ENCODE results near the gene COA4.
"Not testable (repeated sequence)": the region's sequence is repeated elsewhere in the genome, so short reads cannot be mapped to it uniquely, and the experiment has no call there.

COA4 gene

GRCh38 chr11:73876424-73877310 lies at the start of gene COA4, which contains the start of gene PAAF1:
Gene COA4, minus strand, starts transcription at chr11:73876846. Its CDS starts 3,468 bp downstream, at chr11:73873378.
Gene PAAF1, plus strand, starts transcription at chr11:73876999. Its CDS starts 23 bp downstream, at chr11:73877022.
- peak; percentile 80 to 81 (median 81) for DNase-seq (ENCODE audit: low read depth in 3 of 3, low spot score in 1 of 3)

- no peak for DNase-seq (ENCODE audit: low read depth in 3 of 3, low spot score in 1 of 3)
Measured at GRCh38 chr11:73921180-73921579, 44.5 kb upstream of the COA4 start.

- no peak for DNase-seq (ENCODE audit: low read depth in 3 of 3, low spot score in 1 of 3)
Measured at GRCh38 chr11:73916435-73916834, 39.8 kb upstream of the COA4 start.

GRCh38 chr11:73914284-73914683 lies 37.6 kb upstream of the COA4 start:
- no peak for DNase-seq (ENCODE audit: low read depth in 3 of 3, low spot score in 1 of 3)

- DNase-seq (ENCODE audit: low read depth in 3 of 3, low spot score in 1 of 3): no peak
Measured at GRCh38 chr11:73913472-73913871, 36.8 kb upstream of the COA4 start.

DNA sequence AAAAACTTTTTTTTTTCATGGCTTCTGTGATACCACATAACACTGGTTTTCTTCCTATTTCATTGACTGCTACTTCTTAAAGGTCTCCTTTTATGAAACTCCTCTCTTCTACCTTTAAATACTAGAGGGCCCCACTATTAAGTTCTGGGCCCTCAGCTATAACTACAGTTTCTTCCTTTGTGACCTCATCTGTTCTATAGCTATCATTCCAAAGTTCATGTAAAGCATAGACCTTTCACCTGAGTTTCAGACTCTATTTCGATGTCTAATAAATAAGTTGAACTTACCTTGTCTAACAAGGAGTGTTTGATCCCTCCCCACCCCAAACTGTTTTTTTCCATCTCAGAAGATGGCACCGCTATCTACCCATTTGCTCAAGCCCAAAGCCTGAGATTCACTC lies 35.4 kb upstream of the COA4 start:
- no peak for DNase-seq (ENCODE audit: low read depth in 3 of 3, low spot score in 1 of 3)

- no peak for DNase-seq (ENCODE audit: low read depth in 3 of 3, low spot score in 1 of 3)
Measured at GRCh38 chr11:73907191-73907590, 30.5 kb upstream of the COA4 start.

DNA sequence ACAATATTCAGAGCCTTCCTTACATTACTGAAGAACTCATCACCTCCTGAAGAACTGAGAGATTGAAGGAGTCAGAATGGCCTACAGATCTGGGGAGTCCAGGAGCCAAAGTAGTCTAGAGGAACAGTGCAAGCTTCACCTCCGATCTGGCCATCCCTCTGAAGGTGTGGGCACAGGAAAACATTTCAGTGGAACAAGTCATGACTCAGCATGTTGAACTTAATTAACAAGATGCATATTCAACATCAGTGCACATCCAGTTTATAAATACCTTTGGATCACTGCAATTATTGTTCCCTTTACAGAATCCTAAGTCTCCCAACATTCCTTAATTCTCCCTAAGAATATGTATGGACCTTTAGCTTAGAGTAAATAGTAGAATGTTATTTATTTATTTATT lies 25.7 kb upstream of the COA4 start:
- no peak for DNase-seq (ENCODE audit: low read depth in 3 of 3, low spot score in 1 of 3)

- no peak for DNase-seq (ENCODE audit: low read depth in 3 of 3, low spot score in 1 of 3)
Measured at GRCh38 chr11:73894725-73895335, 18.2 kb upstream of the COA4 start.

- DNase-seq (ENCODE audit: low read depth in 3 of 3, low spot score in 1 of 3): no peak
Measured at GRCh38 chr11:73893041-73893440, 16.4 kb upstream of the COA4 start.

DNA sequence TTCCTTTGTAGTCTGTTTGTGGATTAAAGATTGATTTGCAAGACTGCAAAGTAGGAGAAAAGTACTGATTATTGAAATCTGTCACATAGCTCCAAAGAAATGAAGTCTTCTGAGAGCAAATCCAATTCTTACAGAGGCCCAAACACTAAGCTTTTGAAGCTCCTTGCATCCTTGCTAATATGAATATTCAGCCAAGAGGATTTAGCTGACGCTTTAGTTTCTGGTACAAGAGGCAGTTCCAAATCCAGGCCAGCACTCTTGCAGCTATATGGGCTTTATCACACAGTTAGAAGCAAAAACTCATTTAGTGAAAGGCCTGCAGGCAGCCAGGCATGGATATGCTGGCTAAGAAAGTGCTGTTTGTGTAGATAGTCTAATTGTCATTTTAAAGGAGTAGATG lies 12.9 kb upstream of the COA4 start:
- no peak for DNase-seq (ENCODE audit: low read depth in 3 of 3, low spot score in 1 of 3)

DNA sequence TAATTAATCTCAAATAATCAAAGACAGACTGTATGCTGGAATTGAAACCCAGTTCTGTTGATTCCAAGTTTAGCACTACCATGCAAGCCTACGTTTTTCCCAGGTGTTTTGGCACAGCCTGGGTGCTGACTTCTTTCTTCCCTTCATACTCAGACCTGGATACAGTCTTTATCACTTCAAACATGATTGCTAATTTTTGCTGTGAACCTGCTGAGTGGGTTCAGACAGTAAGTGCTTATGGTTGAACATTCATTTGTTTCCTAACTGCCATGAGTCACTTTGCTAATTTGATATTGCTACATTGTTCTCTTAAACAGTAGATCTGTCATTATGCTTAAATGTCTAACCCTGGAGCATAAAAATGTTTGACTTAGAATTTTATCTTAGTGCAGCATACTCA lies 12.4 kb upstream of the COA4 start:
- DNase-seq (ENCODE audit: low read depth in 3 of 3, low spot score in 1 of 3): no peak

DNA sequence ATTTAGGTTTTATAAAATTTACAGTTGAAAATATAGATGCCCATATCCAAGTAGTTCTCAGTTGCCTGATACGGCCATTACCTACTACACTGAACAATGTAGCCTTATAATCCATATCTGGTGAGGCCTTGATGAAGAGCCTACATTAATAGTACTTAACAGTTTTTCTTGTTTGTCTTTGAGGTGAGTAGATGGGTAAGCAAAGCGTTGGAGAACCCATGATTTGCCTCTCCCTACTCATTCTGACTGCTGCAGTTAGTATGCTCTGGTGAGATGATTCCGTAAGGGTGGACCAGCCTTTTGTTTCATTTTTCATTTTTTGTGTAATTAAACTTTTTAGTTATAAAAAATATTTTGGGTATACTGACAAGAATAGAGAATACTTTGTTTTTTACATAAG lies 11.6 kb upstream of the COA4 start:
- DNase-seq (ENCODE audit: low read depth in 3 of 3, low spot score in 1 of 3): no peak

GRCh38 chr11:73883856-73884255 lies 7.2 kb upstream of the COA4 start:
- no peak for DNase-seq (ENCODE audit: low read depth in 3 of 3, low spot score in 1 of 3)

- DNase-seq (ENCODE audit: low read depth in 3 of 3, low spot score in 1 of 3): not testable (repeated sequence)
Measured at GRCh38 chr11:73880449-73880848, 3.8 kb upstream of the COA4 start.

GRCh38 chr11:73878771-73879170 lies 2.1 kb upstream of the COA4 start:
- DNase-seq (ENCODE audit: low read depth in 3 of 3, low spot score in 1 of 3): no peak

GRCh38 chr11:73875840-73876239 lies 806 bp downstream of the COA4 start:
- DNase-seq (ENCODE audit: low read depth in 3 of 3, low spot score in 1 of 3): no peak

DNA sequence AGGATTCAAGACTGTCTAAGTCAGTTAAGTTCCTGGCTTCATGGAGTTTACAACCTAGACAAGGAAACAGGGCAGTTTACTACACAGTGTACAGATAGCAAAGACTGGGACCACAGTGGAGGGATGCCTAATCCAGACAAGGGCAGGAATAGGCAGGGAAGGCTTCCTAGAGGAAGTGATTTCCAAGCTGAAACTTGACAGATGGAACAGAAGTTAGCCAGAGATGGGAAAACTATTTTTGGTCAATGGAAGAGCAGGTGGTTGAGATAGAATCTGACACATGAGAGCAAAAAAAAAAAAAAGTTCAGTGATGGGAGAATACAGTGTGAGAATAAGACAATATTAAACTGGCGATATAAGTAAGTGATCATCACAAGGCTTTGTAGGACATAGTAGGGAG lies 1.3 kb downstream of the COA4 start:
- DNase-seq (ENCODE audit: low read depth in 3 of 3, low spot score in 1 of 3): no peak

DNA sequence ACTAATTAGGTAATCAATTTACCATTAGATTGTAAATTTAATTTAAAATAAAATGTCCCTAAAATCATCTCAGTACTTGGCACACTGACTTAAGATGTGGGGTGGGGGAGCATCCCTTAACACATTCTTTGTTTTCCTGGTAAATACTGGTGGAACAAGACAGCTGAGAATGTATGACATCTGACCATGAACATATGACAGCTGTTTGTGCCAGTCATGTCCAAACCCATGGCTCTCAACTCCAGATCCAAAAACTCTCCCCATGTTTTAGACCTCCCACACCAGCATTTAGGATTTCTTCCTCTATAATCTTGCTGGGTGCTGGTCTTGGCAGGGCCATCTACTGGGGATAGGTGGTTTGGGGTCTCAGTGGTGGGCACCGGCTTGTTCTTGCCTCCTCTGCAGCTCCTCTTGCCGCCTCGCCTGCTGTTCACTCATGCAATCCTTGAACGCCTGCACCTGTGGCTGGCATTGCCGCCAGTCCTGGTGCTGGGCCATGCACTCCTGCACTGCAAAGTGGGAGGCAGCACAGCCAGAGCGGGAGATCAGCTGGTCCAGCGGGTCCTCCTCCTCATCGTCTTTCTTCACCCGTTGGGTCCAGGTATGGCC lies 3.8 kb downstream of the COA4 start:
- DNase-seq (ENCODE audit: low read depth in 3 of 3, low spot score in 1 of 3): no peak

DNA sequence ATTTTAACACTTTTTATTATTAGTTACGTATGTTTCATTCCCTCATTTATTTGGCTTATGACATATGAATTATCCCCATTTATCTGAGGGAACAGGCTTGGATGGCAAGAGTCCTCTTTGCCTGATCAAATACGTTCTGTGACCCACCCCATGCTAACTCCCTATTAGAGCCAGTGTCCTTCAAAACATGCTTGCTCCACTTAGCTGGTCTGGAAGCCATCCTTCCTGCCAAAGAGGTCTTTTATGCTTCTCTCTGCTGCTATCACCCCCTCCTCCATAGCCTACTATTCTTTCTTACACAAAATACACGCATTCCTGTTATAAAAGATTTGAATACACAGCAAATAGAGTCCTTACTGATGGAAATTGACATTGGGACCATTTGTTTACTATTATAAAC lies 6.4 kb downstream of the COA4 start:
- no peak for DNase-seq (ENCODE audit: low read depth in 3 of 3, low spot score in 1 of 3)

DNA sequence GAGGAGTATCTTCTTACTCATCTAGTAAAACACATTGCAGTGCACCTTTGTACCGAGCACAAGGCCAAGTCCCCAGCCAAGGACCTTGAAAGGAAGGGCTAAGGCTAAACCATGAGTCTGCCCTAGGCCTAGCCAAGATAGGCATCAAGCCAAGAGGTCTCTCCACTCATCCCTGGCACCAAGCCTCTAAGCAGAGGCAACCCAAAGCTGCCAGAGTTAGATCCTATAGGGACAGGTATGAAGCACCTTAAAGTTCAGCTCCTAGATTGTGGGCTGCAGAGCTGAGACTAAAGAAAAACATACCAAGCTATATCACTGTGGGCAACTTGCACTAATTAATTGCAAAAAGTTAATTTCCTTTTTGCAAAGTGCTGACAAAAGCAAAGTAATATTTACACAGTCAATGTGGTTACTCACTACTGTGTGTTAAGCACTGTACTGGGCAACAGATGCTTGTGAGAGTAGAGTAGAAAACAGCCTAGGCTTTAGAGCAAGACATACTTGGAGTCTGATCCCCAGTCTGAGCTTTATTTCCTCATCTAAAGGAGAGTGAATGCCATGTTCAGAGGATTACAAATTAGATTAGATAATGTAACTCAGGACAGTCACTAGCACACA lies 7.2 kb downstream of the COA4 start:
- no peak for DNase-seq (ENCODE audit: low read depth in 3 of 3, low spot score in 1 of 3)

DNA sequence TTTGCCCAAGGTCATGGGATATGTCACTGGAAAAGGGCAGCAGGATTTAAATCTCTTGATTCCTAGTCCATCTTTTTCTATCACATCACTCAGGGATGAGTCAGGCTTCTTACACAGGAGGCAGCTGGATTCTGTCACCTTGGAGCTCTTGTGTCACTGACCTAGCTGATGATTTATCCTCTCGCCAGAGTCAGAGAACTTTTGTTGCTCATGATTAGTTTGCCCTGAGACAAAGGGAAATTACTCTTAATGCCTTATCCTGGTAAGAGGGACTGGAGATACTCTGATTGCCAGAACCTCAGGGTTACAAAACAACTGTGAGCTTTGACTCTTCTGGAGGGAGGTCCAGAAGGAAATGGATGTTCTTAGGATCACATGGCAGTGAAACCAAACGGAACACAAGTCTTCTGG lies 10.1 kb downstream of the COA4 start:
- DNase-seq (ENCODE audit: low read depth in 3 of 3, low spot score in 1 of 3): no peak
